GM10266 (cell line): ENCODE results near the gene STXBP5.

Experiments used
- DNase-seq: peaks from one replicate; pipeline ENCODE4 v3.0.0; 2012; ENCODE audit errors: extremely low spot score
- TF ChIP-seq, protein P1 (sequence below): IDR thresholded peaks from 2 replicates; pipeline ENCODE4 v1.5.1; 2012; ENCODE audit warnings: mild to moderate bottlenecking, low read depth; ENCODE audit not compliant: control insufficient read depth, insufficient read depth; ENCODE audit errors: missing control alignments

STXBP5 gene

DNA sequence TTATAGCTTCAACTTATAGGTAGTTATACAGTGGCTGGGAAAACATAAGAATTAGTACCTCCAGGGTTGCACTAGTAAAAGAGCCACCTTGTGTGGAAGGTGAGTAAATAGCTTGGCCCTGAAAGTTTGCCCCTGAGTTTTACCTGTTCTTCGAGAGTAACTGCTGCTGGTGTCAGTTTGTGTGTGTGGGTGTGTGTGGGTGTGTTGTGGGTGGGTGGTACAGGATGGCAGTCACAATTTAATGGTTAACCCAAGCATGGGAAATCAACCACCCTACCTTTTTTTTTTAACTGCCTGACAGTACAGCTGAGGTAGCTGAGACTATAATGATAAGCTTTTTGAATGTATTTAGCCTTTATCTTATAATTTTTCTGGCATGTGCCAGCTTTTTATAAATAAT is 137.3 kb downstream of the STXBP5 start:
- TF ChIP-seq, protein P1, sequence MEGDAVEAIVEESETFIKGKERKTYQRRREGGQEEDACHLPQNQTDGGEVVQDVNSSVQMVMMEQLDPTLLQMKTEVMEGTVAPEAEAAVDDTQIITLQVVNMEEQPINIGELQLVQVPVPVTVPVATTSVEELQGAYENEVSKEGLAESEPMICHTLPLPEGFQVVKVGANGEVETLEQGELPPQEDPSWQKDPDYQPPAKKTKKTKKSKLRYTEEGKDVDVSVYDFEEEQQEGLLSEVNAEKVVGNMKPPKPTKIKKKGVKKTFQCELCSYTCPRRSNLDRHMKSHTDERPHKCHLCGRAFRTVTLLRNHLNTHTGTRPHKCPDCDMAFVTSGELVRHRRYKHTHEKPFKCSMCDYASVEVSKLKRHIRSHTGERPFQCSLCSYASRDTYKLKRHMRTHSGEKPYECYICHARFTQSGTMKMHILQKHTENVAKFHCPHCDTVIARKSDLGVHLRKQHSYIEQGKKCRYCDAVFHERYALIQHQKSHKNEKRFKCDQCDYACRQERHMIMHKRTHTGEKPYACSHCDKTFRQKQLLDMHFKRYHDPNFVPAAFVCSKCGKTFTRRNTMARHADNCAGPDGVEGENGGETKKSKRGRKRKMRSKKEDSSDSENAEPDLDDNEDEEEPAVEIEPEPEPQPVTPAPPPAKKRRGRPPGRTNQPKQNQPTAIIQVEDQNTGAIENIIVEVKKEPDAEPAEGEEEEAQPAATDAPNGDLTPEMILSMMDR = no peak
- DNase-seq = no peak

DNA sequence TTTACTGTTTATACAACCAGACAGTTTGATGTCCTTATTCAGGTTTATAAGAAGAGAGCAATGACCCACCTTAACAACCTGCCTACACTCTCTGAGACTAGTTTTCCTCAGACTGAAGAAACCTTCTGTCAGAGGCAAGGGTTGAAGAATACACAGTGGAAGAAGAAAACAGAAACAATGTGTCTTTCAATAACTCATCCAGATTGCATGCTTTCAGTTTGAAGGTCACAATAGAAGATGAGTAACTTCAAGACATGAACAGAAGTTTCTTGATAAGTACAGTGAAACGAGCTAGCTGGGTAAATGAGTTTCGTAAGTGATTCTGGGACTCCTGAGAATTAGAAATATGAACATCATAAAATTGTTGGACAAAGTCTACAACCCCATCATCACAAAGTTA is 141.7 kb downstream of the STXBP5 start:
- TF ChIP-seq, protein P1 = no peak
- no peak for DNase-seq

DNA sequence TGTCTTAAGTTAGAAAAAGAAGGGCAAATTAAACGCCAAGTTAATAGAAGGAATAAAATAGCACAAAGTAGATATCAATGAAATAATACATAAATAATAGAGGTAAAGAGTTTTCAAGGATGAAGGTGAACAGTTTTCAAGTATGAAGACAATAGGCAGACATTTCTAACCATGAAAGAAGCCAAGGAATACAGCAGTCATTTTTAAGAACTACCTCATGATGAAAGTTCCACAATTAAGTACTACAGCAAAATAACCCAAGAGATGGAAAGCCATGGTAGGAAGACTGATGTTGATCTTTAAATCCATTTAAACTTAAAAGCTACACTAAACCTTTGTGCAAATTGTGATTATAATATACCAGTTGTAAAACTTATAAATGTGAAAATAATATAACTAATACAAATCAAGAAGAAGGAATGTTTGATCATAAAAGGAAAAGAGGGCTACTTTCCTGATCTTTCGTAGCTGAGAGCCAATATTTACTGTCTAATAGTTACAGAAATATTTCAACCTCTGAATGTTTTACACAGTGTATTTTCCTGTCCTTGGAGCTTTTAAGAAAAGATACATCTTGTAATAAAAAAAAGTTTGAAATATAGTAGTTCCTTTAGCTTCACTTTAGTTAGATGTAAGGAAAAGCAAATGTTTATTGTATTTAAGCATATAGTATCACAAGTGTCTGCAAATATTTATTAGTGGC is 143.1 kb downstream of the STXBP5 start:
- DNase-seq = no peak

DNA sequence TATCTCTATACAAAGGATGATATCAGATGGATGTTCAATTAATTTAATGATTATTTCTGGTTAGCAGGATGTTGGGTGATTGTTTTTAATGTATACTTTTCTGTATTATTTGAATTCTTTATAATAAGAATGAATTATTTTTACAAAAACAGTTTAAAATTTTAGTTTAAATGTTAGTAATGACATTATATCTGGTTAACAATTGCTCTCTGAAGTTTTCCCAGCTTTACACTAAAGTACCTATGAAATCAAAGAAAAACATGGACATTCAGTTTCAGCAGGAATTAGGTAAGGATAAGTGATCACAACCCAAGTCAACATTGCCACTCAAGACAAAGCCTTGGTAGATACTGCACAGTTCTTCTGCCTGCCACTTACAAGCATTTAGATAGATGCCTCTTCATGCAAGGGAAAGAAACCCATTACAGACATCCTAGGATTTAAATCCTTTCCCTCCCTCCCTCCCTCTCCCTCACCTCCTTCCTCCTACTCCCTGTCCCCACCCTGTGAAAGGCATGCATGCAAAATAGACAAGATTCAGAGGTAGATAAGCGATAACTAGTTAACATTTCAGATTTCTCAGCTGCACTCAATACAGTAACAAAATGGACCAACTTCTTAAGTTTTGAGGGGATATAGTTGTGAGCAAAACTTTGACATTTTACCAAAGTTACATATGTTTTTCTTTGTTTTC is 143.8 kb downstream of the STXBP5 start:
- no peak for DNase-seq
- TF ChIP-seq, protein P1 = no peak

More for the DNA sequence above, 143.1 kb downstream of the STXBP5 start:
- TF ChIP-seq, protein P1 = no peak

DNA sequence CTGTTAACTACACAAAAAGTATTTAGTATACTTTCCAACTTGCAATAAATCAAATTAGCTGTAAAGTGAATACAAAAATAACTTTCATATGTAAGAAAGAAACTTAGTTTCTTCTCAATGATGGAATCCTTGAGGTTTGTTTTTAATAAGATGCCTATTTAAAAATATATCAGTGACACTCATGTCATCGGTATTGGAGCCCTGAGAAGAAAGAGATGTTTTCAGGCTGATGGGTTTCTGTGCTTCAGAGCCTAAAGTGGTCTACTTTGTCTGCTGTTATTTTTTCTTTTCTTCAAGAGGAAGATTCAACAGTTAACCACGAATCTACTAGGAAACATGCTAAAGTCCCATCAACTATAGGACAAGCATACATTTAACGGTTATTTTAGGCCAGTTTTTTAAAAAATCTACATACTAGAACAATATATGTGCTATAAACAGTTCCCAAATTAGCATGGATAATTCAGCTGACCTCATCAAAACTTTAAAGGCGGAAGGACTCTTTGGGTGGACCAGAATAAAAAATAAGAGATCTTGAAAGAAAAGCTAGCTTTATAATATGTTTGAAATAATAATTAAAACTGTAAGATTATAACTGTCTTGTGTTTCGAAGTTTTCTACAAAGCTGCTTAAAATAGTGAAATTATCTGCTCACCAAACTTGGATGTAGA is 157.2 kb downstream of the STXBP5 start:
- DNase-seq = no peak
- TF ChIP-seq, protein P1 = no peak

DNA sequence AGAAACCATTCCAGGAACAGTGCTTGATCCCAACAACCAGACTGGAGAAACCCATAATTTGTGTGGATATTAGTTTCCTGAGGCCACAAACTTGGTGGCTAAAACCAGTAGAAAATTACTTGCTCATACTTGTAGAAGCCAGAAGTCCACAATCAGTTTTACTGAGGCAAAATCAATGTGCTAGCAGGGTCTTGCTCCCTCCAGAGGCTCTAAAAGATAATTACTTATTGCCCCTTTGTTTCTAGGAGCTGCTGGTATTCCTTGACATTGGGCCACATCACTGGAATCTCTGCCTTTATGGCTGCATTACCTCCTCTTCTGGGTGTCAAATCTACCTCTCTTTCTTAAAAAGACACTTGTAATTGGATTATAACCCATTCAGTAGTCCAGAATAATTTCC is 162.1 kb downstream of the STXBP5 start:
- DNase-seq = no peak

DNA sequence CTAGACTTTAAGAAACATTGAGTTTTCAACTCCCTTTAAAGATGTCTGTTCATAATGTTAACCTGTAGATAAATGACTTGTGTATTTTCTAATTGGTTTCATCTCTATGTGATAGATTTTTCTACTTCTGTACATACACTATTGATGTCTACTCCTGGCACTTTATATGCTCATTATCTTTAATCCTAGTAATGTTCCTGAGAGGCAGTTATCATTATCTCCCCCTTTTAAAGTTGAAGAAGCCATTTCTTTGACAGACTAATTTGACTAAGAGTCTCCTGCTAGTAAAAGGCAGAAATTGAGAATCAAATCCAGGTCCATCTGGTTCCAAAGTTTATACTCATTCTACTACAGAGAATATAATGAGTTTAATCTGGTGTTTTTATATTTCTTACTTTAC is 167.1 kb downstream of the STXBP5 start:
- no peak for DNase-seq
- TF ChIP-seq, protein P1 = no peak

More for the DNA sequence above, 162.1 kb downstream of the STXBP5 start:
- TF ChIP-seq, protein P1 = no peak
